Measurements from ENCODE around the gene CCDC146.

CCDC146 gene

DNA sequence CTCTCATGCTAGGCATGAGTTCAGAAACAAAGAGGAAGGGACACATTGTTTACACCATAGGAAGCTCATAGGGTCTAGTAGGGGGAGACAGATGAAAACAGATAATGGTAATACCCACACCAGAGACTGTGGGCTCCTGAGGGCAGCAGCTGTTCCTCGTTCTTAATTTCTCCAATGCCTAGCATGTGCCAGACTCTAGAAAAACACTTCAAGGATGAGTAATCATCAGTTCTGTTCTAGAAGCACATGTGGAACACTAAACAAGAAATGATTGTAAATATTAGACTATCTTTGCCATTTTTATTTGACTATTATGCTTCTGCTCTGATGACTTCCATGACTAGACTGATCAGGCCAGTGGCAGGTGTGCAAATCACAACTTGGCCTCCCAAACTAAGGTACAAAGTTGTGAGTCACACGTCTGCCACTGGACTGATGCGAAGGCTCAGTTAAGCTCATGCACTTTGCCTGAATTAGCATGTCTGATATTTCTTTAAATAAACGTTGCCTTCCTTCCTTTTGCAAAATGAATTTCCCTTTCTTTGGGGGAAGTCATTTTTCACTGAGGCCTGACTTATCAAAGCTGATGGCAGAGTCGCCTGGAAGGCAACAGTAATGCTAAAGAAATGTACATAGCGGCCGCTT, 166.4 kb downstream of the CCDC146 start:
- DNase-seq (ENCODE audit: low read depth): no peak

DNA sequence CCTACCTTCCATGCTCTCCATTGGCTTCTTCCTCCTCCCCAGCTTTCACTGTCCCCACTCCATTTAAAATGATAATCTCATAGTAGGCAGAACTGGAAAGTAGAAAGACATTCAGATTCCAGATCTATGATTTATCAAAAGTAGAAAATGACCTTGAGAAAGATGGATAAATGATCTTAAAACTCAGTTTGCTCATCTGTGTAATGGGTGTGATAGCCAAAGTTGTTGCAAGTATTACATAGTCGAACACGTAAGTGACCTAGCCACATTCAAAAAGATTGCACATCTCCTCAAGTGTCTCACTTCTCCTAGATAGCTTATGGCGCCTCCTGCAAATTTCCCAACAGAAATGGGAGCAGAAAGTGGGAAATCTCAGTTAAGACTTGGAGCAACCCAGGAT, 167.0 kb downstream of the CCDC146 start:
- TF ChIP-seq, protein P1, sequence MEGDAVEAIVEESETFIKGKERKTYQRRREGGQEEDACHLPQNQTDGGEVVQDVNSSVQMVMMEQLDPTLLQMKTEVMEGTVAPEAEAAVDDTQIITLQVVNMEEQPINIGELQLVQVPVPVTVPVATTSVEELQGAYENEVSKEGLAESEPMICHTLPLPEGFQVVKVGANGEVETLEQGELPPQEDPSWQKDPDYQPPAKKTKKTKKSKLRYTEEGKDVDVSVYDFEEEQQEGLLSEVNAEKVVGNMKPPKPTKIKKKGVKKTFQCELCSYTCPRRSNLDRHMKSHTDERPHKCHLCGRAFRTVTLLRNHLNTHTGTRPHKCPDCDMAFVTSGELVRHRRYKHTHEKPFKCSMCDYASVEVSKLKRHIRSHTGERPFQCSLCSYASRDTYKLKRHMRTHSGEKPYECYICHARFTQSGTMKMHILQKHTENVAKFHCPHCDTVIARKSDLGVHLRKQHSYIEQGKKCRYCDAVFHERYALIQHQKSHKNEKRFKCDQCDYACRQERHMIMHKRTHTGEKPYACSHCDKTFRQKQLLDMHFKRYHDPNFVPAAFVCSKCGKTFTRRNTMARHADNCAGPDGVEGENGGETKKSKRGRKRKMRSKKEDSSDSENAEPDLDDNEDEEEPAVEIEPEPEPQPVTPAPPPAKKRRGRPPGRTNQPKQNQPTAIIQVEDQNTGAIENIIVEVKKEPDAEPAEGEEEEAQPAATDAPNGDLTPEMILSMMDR (conservative IDR thresholded peaks at IDR 0.05; ENCODE audit: control insufficient read depth, insufficient read depth, low read depth, low read length): no peak
- DNase-seq (ENCODE audit: low read depth): no peak
- no peak overlapping the region for H3K4me3 ChIP-seq (ENCODE audit: control insufficient read depth, low read depth, low read length)

More for the DNA sequence above, 166.4 kb downstream of the CCDC146 start:
- TF ChIP-seq, protein P1 (conservative IDR thresholded peaks at IDR 0.05; ENCODE audit: control insufficient read depth, insufficient read depth, low read depth, low read length): no peak
- H3K4me3 ChIP-seq (ENCODE audit: control insufficient read depth, low read depth, low read length): no peak overlapping the region

DNA sequence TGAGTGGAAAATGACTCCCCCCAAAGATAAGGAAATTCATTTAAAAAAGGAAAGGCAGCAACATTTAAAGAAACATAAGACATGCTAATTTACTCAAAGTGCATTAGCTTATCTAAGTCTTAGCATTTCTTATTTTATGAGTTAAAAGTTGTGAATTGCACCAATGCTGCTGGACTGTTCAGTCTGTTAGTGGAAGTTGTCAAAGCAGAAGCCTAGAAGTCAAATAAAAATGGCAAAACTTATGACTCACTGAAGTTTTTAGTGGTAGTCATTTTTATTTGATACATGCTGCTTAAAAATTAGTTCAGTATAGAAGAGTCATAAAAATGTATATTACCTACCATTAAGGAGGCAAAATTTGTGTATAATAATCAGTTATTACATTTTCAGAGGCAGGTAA, 168.0 kb downstream of the CCDC146 start:
- no peak for DNase-seq (ENCODE audit: low read depth)
- TF ChIP-seq, protein P1 (conservative IDR thresholded peaks at IDR 0.05; ENCODE audit: control insufficient read depth, insufficient read depth, low read depth, low read length): no peak
- no peak overlapping the region for H3K4me3 ChIP-seq (ENCODE audit: control insufficient read depth, low read depth, low read length)

DNA sequence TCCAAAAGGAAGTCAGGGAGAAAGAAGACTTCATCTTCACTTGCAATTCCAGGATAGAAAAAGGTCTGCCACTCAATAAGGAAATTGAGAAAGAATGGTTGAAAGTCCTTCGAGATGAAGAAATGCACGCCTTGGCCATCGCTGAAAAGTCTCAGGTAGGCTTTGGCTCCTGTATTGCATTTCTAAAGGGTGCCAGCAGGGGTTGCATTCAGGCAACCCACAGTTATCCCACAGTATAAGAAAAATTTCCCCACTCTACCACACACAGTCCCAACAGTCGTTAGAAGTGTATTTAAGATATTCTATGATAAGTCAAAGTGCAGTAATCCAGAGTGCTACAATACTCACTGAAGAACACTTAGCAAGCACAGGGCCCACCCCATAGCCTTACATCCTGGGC, 170.6 kb downstream of the CCDC146 start:
- no peak for DNase-seq (ENCODE audit: low read depth)
- TF ChIP-seq, protein P1 (conservative IDR thresholded peaks at IDR 0.05; ENCODE audit: control insufficient read depth, insufficient read depth, low read depth, low read length): no peak
- no peak overlapping the region for H3K4me3 ChIP-seq (ENCODE audit: control insufficient read depth, low read depth, low read length)

DNA sequence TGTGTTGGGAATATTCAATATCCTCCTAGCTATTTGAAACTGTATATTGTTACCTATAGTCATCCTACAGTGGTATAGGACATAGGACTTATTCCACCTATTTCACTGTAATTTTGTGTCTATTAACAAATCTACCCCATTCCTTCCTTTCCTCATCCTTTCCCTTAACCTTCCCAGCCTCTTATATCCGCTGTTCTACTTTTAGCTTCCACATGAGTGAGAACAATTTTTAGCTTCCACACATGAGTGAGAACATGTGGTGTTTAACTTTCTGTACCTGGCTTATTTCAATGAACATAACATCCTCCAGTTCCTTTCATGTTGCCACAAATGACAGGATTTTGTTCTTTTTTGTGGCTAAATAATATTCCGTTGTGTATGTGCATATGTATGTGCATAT, 173.1 kb downstream of the CCDC146 start:
- no peak overlapping the region for H3K4me3 ChIP-seq (ENCODE audit: control insufficient read depth, low read depth, low read length)
- no peak for DNase-seq (ENCODE audit: low read depth)
- TF ChIP-seq, protein P1 (conservative IDR thresholded peaks at IDR 0.05; ENCODE audit: control insufficient read depth, insufficient read depth, low read depth, low read length): no peak

DNA sequence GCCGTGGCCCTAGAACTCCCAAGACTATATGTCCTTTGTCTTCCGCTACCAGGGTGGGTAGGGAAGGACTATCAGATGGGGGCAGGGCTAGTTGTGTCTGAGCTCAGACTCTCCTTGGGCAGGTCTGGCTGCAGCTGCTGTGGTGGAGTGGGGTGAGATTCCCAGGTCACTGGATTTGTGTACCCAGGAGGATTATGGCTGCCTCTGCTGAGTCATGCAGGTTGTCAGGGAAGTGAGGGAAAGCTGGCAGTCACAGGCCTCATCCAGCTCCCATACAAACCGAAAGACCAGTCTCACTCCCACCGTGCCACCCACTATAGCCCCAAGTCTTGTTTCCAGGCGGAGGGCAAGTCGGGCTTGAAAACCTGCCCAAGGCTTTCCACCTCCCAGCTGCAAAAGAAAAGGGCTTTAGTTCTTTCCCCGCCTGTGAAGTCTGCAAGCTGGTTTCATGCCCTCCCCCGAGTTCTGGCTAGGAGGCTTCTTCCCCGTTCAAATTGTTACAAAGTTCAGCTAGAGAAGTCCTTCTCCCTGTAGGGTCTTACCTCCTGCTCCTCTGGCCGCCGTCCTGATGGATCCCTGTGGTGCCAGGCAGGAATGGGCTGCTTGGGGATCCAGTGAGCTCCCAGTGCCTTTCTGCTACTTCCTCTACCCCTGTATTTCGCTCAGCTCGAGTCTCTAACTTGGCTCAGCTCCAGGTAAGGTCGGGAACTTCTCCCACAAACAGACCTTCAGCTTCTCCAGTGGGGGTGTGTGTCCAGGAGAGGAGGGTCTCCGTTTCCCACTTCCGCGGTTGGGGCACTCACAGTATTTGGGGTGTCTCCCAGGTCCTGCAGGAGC, 184.0 kb downstream of the CCDC146 start:
- TF ChIP-seq, protein P1 (conservative IDR thresholded peaks at IDR 0.05; ENCODE audit: control insufficient read depth, insufficient read depth, low read depth, low read length): no peak
- DNase-seq (ENCODE audit: low read depth): no peak
- H3K4me3 ChIP-seq (ENCODE audit: control insufficient read depth, low read depth, low read length): no peak overlapping the region
